IMR-90 (cell line): ENCODE data around the gene VEGFA. TPM values are rescaled to one million over a fixed set of nuclear protein-coding genes. Genes with fewer than 3 reads are reported as not detected.
A peak's percentile ranks its signal among the peaks of the same experiment; 100 is the strongest.

Experiments
- ATAC-seq: fragments of 200-7000 bp; cut with Tn5 transposase; 2 replicates; pipeline ENCODE4 v1.9.1; 2020; ENCODE audit warnings: low read depth, mild to moderate bottlenecking, moderate library complexity
- BruUV-seq: library from RNA; stranded (reverse); fragments of 400-500 nt; replicated peaks from 2 replicates; lab custom pipeline; 2021; lab: Mats Ljungman, UMichigan
- CTCF ChIA-PET: fragments of 300-600 bp; formaldehyde crosslinking; extraction: SDS; loops from one replicate; lab custom pipeline; 2021; ENCODE audit warnings: antibody characterized with exemption; lab: Yijun Ruan, JAX
- POLR2A ChIA-PET: fragments of 300-600 bp; sonication (Branson Sonifier 250); formaldehyde crosslinking; loops from one replicate; lab custom pipeline; 2022; ENCODE audit warnings: antibody characterized with exemption; ENCODE audit not compliant: unreplicated experiment; lab: Charles Lee
- DNase-seq: peaks from one replicate; pipeline ENCODE4 v3.0.0; 2013
- H2AFZ ChIP-seq: replicated peaks from 2 replicates; pipeline ENCODE3; 2013; ENCODE audit warnings: low read length, mild to moderate bottlenecking; ENCODE audit not compliant: poor library complexity
- H2AK5ac ChIP-seq: 2 replicates; pipeline ENCODE4 v1.6.1; 2013; ENCODE audit warnings: low read depth, low read length, inconsistent platforms
- H2AK9ac ChIP-seq: replicated peaks from 2 replicates; pipeline ENCODE3; 2013; ENCODE audit warnings: mild to moderate bottlenecking, low read depth, low read length, moderate library complexity; ENCODE audit not compliant: poor library complexity
- H2BK120ac ChIP-seq: 2 replicates; pipeline ENCODE4 v1.6.1; 2013; ENCODE audit warnings: low read depth, low read length, inconsistent platforms
- H2BK15ac ChIP-seq: 3 replicates; pipeline ENCODE4 v1.6.1; 2013; ENCODE audit warnings: low read depth, low read length, inconsistent platforms
- H2BK20ac ChIP-seq: 2 replicates; pipeline ENCODE4 v1.6.1; 2013; ENCODE audit warnings: low read depth, mild to moderate bottlenecking, inconsistent platforms, low read length, moderate library complexity
- H2BK5ac ChIP-seq: 2 replicates; pipeline ENCODE4 v1.6.1; 2013; ENCODE audit warnings: mild to moderate bottlenecking, low read depth, low read length, inconsistent platforms; ENCODE audit not compliant: poor library complexity, severe bottlenecking
- H3K14ac ChIP-seq: replicated peaks from 2 replicates; pipeline ENCODE4 v1.6.1; 2013; ENCODE audit warnings: low read depth, low read length, inconsistent platforms
- H3K18ac ChIP-seq: 2 replicates; pipeline ENCODE4 v1.6.1; 2013; ENCODE audit warnings: low read depth, low read length, control low read depth
- H3K23ac ChIP-seq: 2 replicates; pipeline ENCODE4 v1.6.1; 2013; ENCODE audit warnings: low read depth, low read length, inconsistent platforms
- H3K27ac ChIP-seq: 2 replicates; pipeline ENCODE4 v1.5.1; 2013; ENCODE audit warnings: mild to moderate bottlenecking, control low read depth, low read length; ENCODE audit not compliant: insufficient read depth
- H3K27me3 ChIP-seq: 2 replicates; pipeline ENCODE4 v1.6.1; 2013; ENCODE audit warnings: low read length; ENCODE audit not compliant: control insufficient read depth, insufficient read depth
- H3K36me3 ChIP-seq: 2 replicates; pipeline ENCODE4 v1.6.1; 2013; ENCODE audit warnings: low read length, mixed read lengths; ENCODE audit not compliant: control insufficient read depth, insufficient read depth
- H3K4ac ChIP-seq: 2 replicates; pipeline ENCODE4 v1.6.1; 2013; ENCODE audit warnings: low read depth, low read length, inconsistent platforms
- H3K4me1 ChIP-seq: 2 replicates; pipeline ENCODE4 v1.6.1; 2013; ENCODE audit warnings: low read length, mixed read lengths; ENCODE audit not compliant: control insufficient read depth, insufficient read depth
- H3K4me2 ChIP-seq: 2 replicates; pipeline ENCODE4 v1.6.1; 2013; ENCODE audit warnings: low read depth, mild to moderate bottlenecking, control low read depth, low read length, moderate library complexity
- H3K4me3 ChIP-seq: 2 replicates; pipeline ENCODE4 v1.5.1; 2013; ENCODE audit warnings: low read depth, mild to moderate bottlenecking, control low read depth, low read length, moderate library complexity; ENCODE audit not compliant: insufficient read depth
- H3K56ac ChIP-seq: 2 replicates; pipeline ENCODE4 v1.6.1; 2013; ENCODE audit warnings: low read length, inconsistent platforms; ENCODE audit not compliant: insufficient read depth; ENCODE audit errors: extremely low read depth
- H3K79me1 ChIP-seq, 2 experiments: 2 replicates each; pipeline ENCODE4 v1.6.1; 2013; ENCODE audit warnings: low read length in 2 of 2, inconsistent platforms in 1 of 2, low read depth in 1 of 2
- H3K9ac ChIP-seq: 2 replicates; pipeline ENCODE4 v1.6.1; 2013; ENCODE audit warnings: low read depth, low read length, control low read depth
- H3K9me1 ChIP-seq: 2 replicates; pipeline ENCODE4 v1.6.1; 2013; ENCODE audit warnings: low read length, inconsistent platforms; ENCODE audit not compliant: insufficient read depth
- H3K9me3 ChIP-seq: 2 replicates; pipeline ENCODE4 v1.6.1; 2013; ENCODE audit warnings: low read length; ENCODE audit not compliant: control insufficient read depth, insufficient read depth
- H4K20me1 ChIP-seq: 2 replicates; pipeline ENCODE4 v1.6.1; 2013; ENCODE audit warnings: low read length, inconsistent platforms; ENCODE audit not compliant: insufficient read depth
- H4K5ac ChIP-seq: 2 replicates; pipeline ENCODE4 v1.6.1; 2013; ENCODE audit warnings: mild to moderate bottlenecking, low read depth, low read length, control low read depth
- H4K8ac ChIP-seq, 2 experiments: 2 replicates each; pipeline ENCODE4 v1.6.1; 2013; ENCODE audit warnings: low read depth in 2 of 2, low read length in 2 of 2, control low read depth in 1 of 2, inconsistent platforms in 1 of 2
- H4K91ac ChIP-seq: 2 replicates; pipeline ENCODE4 v1.6.1; 2013; ENCODE audit warnings: low read depth, low read length, inconsistent platforms; ENCODE audit not compliant: insufficient read depth
- BHLHE40 ChIP-seq: fragments of 150-350 bp; IDR thresholded peaks from 2 replicates; pipeline ENCODE4 v1.6.1; 2016; ENCODE audit warnings: mild to moderate bottlenecking, low read depth, low read length
- CEBPB ChIP-seq: IDR thresholded peaks from 2 replicates; pipeline ENCODE4 v1.6.1; 2012; ENCODE audit warnings: low read depth, low read length, improper control_type of control experiment
- CHD1 ChIP-seq: IDR thresholded peaks from 2 replicates; pipeline ENCODE4 v1.6.1; 2012; ENCODE audit warnings: low read depth, low read length, improper control_type of control experiment
- FOS ChIP-seq: fragments of 150-350 bp; IDR thresholded peaks from 2 replicates; pipeline ENCODE4 v1.6.1; 2016; ENCODE audit warnings: low read depth, low read length
- MAFK ChIP-seq: IDR thresholded peaks from 2 replicates; pipeline ENCODE4 v1.6.1; 2012; ENCODE audit warnings: low read depth, low read length, improper control_type of control experiment
- MAZ ChIP-seq: IDR thresholded peaks from 2 replicates; pipeline ENCODE4 v1.6.1; 2012; ENCODE audit warnings: low read depth, mild to moderate bottlenecking, low read length, improper control_type of control experiment, moderate library complexity, borderline replicate concordance
- MXI1 ChIP-seq: IDR thresholded peaks from 2 replicates; pipeline ENCODE4 v1.6.1; 2012; ENCODE audit warnings: low read depth, mild to moderate bottlenecking, low read length, moderate library complexity, borderline replicate concordance
- NFE2L2 ChIP-seq: fragments of 150-350 bp; IDR thresholded peaks from 2 replicates; pipeline ENCODE4 v1.6.1; 2016; ENCODE audit warnings: low read depth, mild to moderate bottlenecking, low read length
- POLR2A ChIP-seq: IDR thresholded peaks from 2 replicates; pipeline ENCODE4 v1.6.1; 2012; ENCODE audit warnings: mild to moderate bottlenecking, low read depth, low read length
- RAD21 ChIP-seq: IDR thresholded peaks from 2 replicates; pipeline ENCODE4 v1.6.1; 2012; ENCODE audit warnings: low read length, improper control_type of control experiment
- RCOR1 ChIP-seq: IDR thresholded peaks from 2 replicates; pipeline ENCODE4 v1.6.1; 2012; ENCODE audit warnings: mild to moderate bottlenecking, low read length, improper control_type of control experiment; ENCODE audit not compliant: insufficient replicate concordance
- RFX5 ChIP-seq: IDR thresholded peaks from 2 replicates; pipeline ENCODE4 v1.8.0; 2012; ENCODE audit warnings: low read depth, mild to moderate bottlenecking, low read length, moderate library complexity
- SMC3 ChIP-seq: fragments of 150-350 bp; IDR thresholded peaks from 2 replicates; pipeline ENCODE4 v1.6.1; 2016; ENCODE audit warnings: low read depth, mild to moderate bottlenecking, antibody characterized with exemption, low read length, moderate library complexity
- WGBS, 2 experiments: methylation state at CpG; one replicate each; pipeline versions ENCODE4 v1.1.5 to v1.1.7; 2013; ENCODE audit warnings: missing lambda C conversion rate in 2 of 2; ENCODE audit not compliant: insufficient read length in 1 of 2; ENCODE audit errors: extremely low coverage in 2 of 2; 5-methylcytosine and 5-hydroxymethylcytosine counted together
- dilution Hi-C: fragments of 300-500 bp; cut with HindIII; formaldehyde crosslinking; loops from one replicate; pipeline ENCODE4 v1.14.3; 2018; ENCODE audit warnings: low sequenced_read_pairs; ENCODE audit not compliant: unreplicated experiment
- in situ Hi-C: fragments of 300-500 bp; cut with MboI; formaldehyde crosslinking; loops from 3 replicates; pipeline ENCODE4 v1.14.3; 2019; ENCODE audit warnings: low sequenced_read_pairs, inconsistent platforms, mixed read lengths
- intact Hi-C: fragments of 100-400 bp; cut with micrococcal nuclease; formaldehyde crosslinking; loops from 2 replicates; pipeline ENCODE4 v1.10.0; 2022
- polyA plus RNA-seq, 3 experiments: library from polyadenylated mRNA; depleted of rRNA; stranded (reverse); fragments of >200 nt; gene quantifications; 2 replicates each; pipeline ENCODE4 v1.2.3, GENCODE V29; 2012; ENCODE audit warnings: low replicate concordance in 1 of 3
- total RNA-seq: library from RNA; depleted of rRNA; stranded (reverse); fragments of >200 nt; gene quantifications from 2 replicates; pipeline ENCODE4 v1.2.3, GENCODE V29; 2012
- TF ChIP-seq, protein P1 (sequence below): fragments of 150-350 bp; IDR thresholded peaks from 2 replicates; pipeline ENCODE4 v1.6.1; 2017; ENCODE audit warnings: mild to moderate bottlenecking, antibody characterized with exemption, low read length, low read depth
- TF ChIP-seq, protein P2 (sequence below): fragments of 150-350 bp; IDR thresholded peaks from 2 replicates; pipeline ENCODE4 v1.6.1; 2016; ENCODE audit warnings: low read depth, mild to moderate bottlenecking, low read length, moderate library complexity, borderline replicate concordance

Gene VEGFA
- total and polyA plus RNA-seq, 2 of the 4 experiments (the other 2 are of a cell fraction) = 190 to 234 TPM

DNA sequence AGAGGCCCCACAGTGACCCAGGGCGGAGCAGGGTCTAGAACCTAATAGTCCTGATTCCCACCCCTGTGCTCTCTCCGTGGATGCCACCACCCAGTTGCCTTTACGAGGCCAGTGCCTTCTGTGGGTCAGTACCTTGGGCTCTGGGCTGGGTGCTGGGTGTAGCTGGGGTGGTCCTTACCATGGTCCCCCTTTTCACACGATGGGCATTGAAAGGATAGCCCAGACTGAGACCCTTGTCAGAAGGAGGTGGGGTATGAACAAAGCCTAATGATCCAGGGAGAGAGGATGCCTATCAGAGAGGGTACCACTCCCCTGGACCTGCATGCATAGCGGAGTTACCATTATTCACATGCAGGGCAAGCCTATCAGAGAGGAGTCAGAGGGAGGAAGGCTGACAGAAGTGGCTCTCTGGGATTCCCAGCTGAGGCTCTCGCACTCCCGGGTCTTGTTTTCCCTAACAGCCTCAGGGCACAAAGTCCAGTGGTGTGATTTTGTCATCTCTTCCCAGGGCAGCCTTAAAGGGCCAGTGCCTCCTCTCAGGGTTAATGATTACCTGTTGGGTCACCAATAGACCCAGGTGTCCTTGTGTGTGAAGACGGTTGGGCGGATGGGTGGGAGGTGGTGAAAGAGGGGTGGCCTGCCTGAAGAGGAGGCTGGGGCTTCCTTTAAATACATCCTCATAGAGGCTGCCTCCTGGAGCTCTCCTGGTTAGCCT, 36.2 kb downstream of the VEGFA start:
- no peak overlapping the region for H3K4ac ChIP-seq
- H3K36me3 ChIP-seq = no peaks in the 10 kb centered on the region
- no TSS peak for BruUV-seq
- CTCF ChIA-PET = interaction anchor here (1.1 kb wide), 1 partner anchor 12 kb away, joined by 3 read pairs; no protein-coding TSS in a partner anchor
- peaks cover 26% of the 10 kb centered on the region for H3K4me1 ChIP-seq
- 0 out of 2 replicates have a peak, but pooled peaks cover 2% of the 10 kb centered on the region for H3K9me1 ChIP-seq
- intact Hi-C loops = no loop called here
- 0 out of 2 replicates have a peak overlapping the region, but pooled peaks have one; percentile 56 for H2AK5ac ChIP-seq
- H3K9ac ChIP-seq = no peak overlapping the region
- no peak overlapping the region for H4K8ac ChIP-seq
- no peak for ATAC-seq
- H3K14ac ChIP-seq = no peak overlapping the region
- H4K5ac ChIP-seq = no peak overlapping the region
- H3K9me3 ChIP-seq = no peaks in the 10 kb centered on the region
- dilution Hi-C loops = no loop called here
- H2BK15ac ChIP-seq = no peak overlapping the region
- no peak overlapping the region for H3K23ac ChIP-seq
- no peak overlapping the region for H2BK20ac ChIP-seq
- no peaks in the 10 kb centered on the region for H3K79me1 ChIP-seq
- H4K91ac ChIP-seq = no peak overlapping the region
- POLR2A ChIA-PET = no interaction called here
- H4K20me1 ChIP-seq = no peaks in the 10 kb centered on the region
- no peak for DNase-seq
- in situ Hi-C loops = no loop called here
- no peak overlapping the region for H3K56ac ChIP-seq
- no peak overlapping the region for H2BK120ac ChIP-seq
- no peak overlapping the region for H3K4me3 ChIP-seq
- H2AK9ac ChIP-seq = no peak overlapping the region
- 0 out of 2 replicates have a peak, but pooled peaks cover 2% of the 10 kb centered on the region for H3K27me3 ChIP-seq
- H3K18ac ChIP-seq = no peak overlapping the region
- no peak overlapping the region for H3K4me2 ChIP-seq
- no peak overlapping the region for H3K27ac ChIP-seq
- H2AFZ ChIP-seq = no peak overlapping the region
- no CpG with 5 or more reads among the region's 9 CpGs for WGBS, 2 experiments
- no peak overlapping the region for H2BK5ac ChIP-seq
- TF ChIP-seq CHD1 (no peak), FOS (no peak), SMC3 (no peak), CEBPB (no peak), NFE2L2 (no peak), BHLHE40 (no peak), RCOR1 (no peak), RFX5 (no peak), MXI1 (no peak), RAD21 (no peak), MAFK (no peak), MAZ (no peak), POLR2A (no peak)
- TF ChIP-seq, protein P1, sequence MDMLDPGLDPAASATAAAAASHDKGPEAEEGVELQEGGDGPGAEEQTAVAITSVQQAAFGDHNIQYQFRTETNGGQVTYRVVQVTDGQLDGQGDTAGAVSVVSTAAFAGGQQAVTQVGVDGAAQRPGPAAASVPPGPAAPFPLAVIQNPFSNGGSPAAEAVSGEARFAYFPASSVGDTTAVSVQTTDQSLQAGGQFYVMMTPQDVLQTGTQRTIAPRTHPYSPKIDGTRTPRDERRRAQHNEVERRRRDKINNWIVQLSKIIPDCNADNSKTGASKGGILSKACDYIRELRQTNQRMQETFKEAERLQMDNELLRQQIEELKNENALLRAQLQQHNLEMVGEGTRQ = no peak
- TF ChIP-seq, protein P2, sequence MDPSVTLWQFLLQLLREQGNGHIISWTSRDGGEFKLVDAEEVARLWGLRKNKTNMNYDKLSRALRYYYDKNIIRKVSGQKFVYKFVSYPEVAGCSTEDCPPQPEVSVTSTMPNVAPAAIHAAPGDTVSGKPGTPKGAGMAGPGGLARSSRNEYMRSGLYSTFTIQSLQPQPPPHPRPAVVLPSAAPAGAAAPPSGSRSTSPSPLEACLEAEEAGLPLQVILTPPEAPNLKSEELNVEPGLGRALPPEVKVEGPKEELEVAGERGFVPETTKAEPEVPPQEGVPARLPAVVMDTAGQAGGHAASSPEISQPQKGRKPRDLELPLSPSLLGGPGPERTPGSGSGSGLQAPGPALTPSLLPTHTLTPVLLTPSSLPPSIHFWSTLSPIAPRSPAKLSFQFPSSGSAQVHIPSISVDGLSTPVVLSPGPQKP = no peak
